HepG2 (cell line): ENCODE results near the gene ANKRD60. TPM values are rescaled to one million over a fixed set of nuclear protein-coding genes. Genes with fewer than 3 reads are reported as not detected.

ENCODE experiments used
- ATF7 ChIP-seq, 2 experiments: fragments of 450-650 bp in 1 of 2; sonication (generic) in 1 of 2; formaldehyde crosslinking in 1 of 2; IDR thresholded peaks; 2 replicates each; pipeline versions ENCODE4 v1.4.0 to v1.6.1; 2016 to 2020; ENCODE audit warnings: antibody characterized with exemption in 1 of 2, mild to moderate bottlenecking in 1 of 2, missing genetic modification reagents in 1 of 2
- BRD4 ChIP-seq: sonication (generic); formaldehyde crosslinking; IDR thresholded peaks from 2 replicates; pipeline ENCODE4 v1.4.0; 2020; ENCODE audit warnings: missing genetic modification reagents
- CREB1 ChIP-seq, 2 experiments: fragments of 450-650 bp in 1 of 2; IDR thresholded peaks; 2 replicates each; pipeline ENCODE4 v1.6.1; 2016 to 2017; ENCODE audit warnings: control low read depth in 1 of 2, mild to moderate bottlenecking in 1 of 2, missing compliant biosample characterization in 1 of 2, missing genetic modification characterization in 1 of 2
- FOXP4 ChIP-seq: sonication (generic); formaldehyde crosslinking; IDR thresholded peaks from 2 replicates; pipeline ENCODE4 v1.4.0; 2020; ENCODE audit warnings: missing genetic modification reagents
- GATAD2A ChIP-seq: IDR thresholded peaks from 2 replicates; pipeline ENCODE4 v1.6.1; 2016
- HMG20B ChIP-seq: conservative IDR thresholded peaks from 2 replicates; pipeline ENCODE4 v1.6.1; 2016; ENCODE audit warnings: missing genetic modification reagents, missing compliant biosample characterization
- ISL2 ChIP-seq: sonication (generic); formaldehyde crosslinking; IDR thresholded peaks from 2 replicates; pipeline ENCODE4 v1.5.0; 2020; ENCODE audit warnings: missing genetic modification reagents
- KDM6A ChIP-seq: IDR thresholded peaks from 2 replicates; pipeline ENCODE4 v1.6.1; 2016; ENCODE audit warnings: low read depth
- MAFF ChIP-seq: IDR thresholded peaks from 2 replicates; pipeline ENCODE4 v1.6.1; 2011; ENCODE audit warnings: low read depth, low read length, improper control_type of control experiment
- NR2F1 ChIP-seq, 2 experiments: fragments of 450-650 bp in 1 of 2; formaldehyde crosslinking in 1 of 2; IDR thresholded peaks; 2 replicates each; pipeline versions ENCODE4 v1.5.0 to v1.6.1; 2016 to 2020; ENCODE audit warnings: mild to moderate bottlenecking in 1 of 2, missing compliant biosample characterization in 1 of 2, missing genetic modification reagents in 1 of 2, moderate library complexity in 1 of 2
- SAP130 ChIP-seq: IDR thresholded peaks from 2 replicates; pipeline ENCODE4 v1.6.1; 2016; ENCODE audit warnings: low read depth
- SIX1 ChIP-seq: sonication (generic); formaldehyde crosslinking; IDR thresholded peaks from 2 replicates; pipeline ENCODE4 v1.4.0; 2020; ENCODE audit warnings: missing genetic modification reagents, borderline replicate concordance
- SIX4 ChIP-seq: sonication (generic); formaldehyde crosslinking; IDR thresholded peaks from 2 replicates; pipeline ENCODE4 v1.4.0; 2020; ENCODE audit warnings: missing genetic modification reagents
- SOX5 ChIP-seq: IDR thresholded peaks from 2 replicates; pipeline ENCODE4 v1.6.1; 2016; ENCODE audit warnings: borderline replicate concordance
- TCF7 ChIP-seq: sonication (generic); IDR thresholded peaks from 2 replicates; pipeline ENCODE4 v1.6.1; 2016; ENCODE audit warnings: antibody characterized with exemption, low read depth
- YEATS2 ChIP-seq: sonication (generic); formaldehyde crosslinking; IDR thresholded peaks from 2 replicates; pipeline ENCODE4 v1.4.0; 2020; ENCODE audit warnings: missing genetic modification reagents, borderline replicate concordance
- ZGPAT ChIP-seq: IDR thresholded peaks from 2 replicates; pipeline ENCODE4 v1.6.1; 2016; ENCODE audit warnings: mild to moderate bottlenecking
- ZNF12 ChIP-seq: sonication (generic); formaldehyde crosslinking; IDR thresholded peaks from 2 replicates; pipeline ENCODE4 v1.5.0; 2020; ENCODE audit warnings: missing genetic modification reagents
- ZNF329 ChIP-seq: sonication (generic); formaldehyde crosslinking; IDR thresholded peaks from 2 replicates; pipeline ENCODE4 v1.9.0; 2021; ENCODE audit warnings: low read depth, mild to moderate bottlenecking, missing genetic modification reagents
- ZNF775 ChIP-seq: sonication (generic); formaldehyde crosslinking; IDR thresholded peaks from 2 replicates; pipeline ENCODE4 v1.4.0; 2020; ENCODE audit warnings: missing genetic modification reagents, mild to moderate bottlenecking, moderate library complexity, borderline replicate concordance
- ZNF792 ChIP-seq: IDR thresholded peaks from 2 replicates; pipeline ENCODE4 v1.6.1; 2016
- polyA plus RNA-seq, 8 experiments: library from polyadenylated mRNA; depleted of rRNA in 3 of 8; stranded (reverse) in 7 of 8; unstranded in 1 of 8; fragments of >200 nt; fragmentation: Illumina TruSeq in 4 of 8; extraction: Trizol in 4 of 8; gene quantifications; 2 replicates each; pipeline versions ENCODE4 v1.2.1 to v1.2.3, GENCODE V29; 2011 to 2016; ENCODE audit warnings: low read depth in 4 of 8, missing spikeins in 1 of 8, mixed read lengths in 1 of 8; ENCODE audit not compliant: insufficient read depth in 1 of 8
- total RNA-seq, 5 experiments: library from RNA; depleted of rRNA; stranded (reverse); fragments of >200 nt; fragmentation: Illumina TruSeq; extraction: Trizol; gene quantifications; 2 replicates each; pipeline ENCODE4 v1.2.3, GENCODE V29; 2016; ENCODE audit warnings: low read depth in 1 of 5
- TF ChIP-seq, protein P1 (sequence below), 2 experiments: sonication (generic) in 1 of 2; formaldehyde crosslinking in 1 of 2; IDR thresholded peaks; 2 replicates each; pipeline versions ENCODE4 v1.4.0 to v1.6.1; 2016 to 2020; ENCODE audit warnings: borderline replicate concordance in 1 of 2, low read depth in 1 of 2, mild to moderate bottlenecking in 1 of 2, missing genetic modification reagents in 1 of 2

The ANKRD60 gene
- total and polyA plus RNA-seq, 2 of the 13 experiments (the other 11 are each of a cell fraction or from before 2014, with no cell fraction given), result not detected

DNA sequence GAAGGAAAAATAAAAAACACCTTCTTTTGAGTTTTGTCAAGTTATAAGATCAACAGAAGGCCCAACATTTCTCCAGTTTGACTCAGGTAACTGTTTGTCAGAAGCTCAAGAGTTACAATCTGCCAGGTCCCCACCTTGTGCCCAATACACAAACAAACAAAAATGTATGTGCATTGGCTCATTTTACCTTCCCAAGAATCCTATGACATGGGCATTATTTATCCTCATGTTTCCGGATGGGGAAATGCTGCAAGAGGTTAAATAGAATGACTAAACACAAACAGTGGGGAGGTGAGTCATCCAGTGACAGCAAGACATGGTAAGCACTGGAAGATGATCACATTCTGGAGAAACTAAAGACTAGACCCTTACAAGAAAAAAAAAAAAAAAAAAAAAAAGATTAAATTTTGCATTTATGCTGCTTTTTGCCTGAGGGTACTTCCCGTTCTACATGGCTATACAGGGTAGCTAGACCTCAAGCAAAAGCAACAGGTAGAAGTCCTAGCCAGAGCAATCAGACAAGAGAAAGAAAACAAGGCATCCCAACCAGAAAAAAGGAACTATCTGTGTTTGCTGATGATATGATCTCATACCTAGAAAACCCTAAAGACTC is 23.6 kb upstream of the ANKRD60 start (continued):
- peak; percentile 43; the same call in 1 of the 2 replicates for TF ChIP-seq ZNF792 (CRISPR knock-in tag)
- no peak for TF ChIP-seq ZNF775 (CRISPR knock-in tag)
- 0 out of 2 replicates have a peak, but pooled peaks have one; percentile 41 for TF ChIP-seq HMG20B (CRISPR knock-in tag)
- no peak for TF ChIP-seq KDM6A (CRISPR knock-in tag)
- TF ChIP-seq MAFF, result peak; percentile 60
- TF ChIP-seq SAP130, result peak; percentile 73
- 0 out of 2 replicates have a peak, but pooled peaks have one; percentile 42 for TF ChIP-seq ZGPAT (CRISPR knock-in tag)
- no peak for TF ChIP-seq BRD4 (CRISPR knock-in tag)
- peak; percentile 61; the same call in 1 of the 2 replicates for TF ChIP-seq ZNF12 (CRISPR knock-in tag)
- TF ChIP-seq SIX1, result peak; percentile 36; the same call in 1 of the 2 replicates
- TF ChIP-seq GATAD2A (CRISPR knock-in tag), result peak; percentile 88
- no peak for TF ChIP-seq ISL2 (CRISPR knock-in tag)
- peak; percentile 60; the same call in 1 of the 2 replicates for TF ChIP-seq SOX5 (CRISPR knock-in tag)
- TF ChIP-seq NR2F1 (CRISPR knock-in tag; IDR thresholded peaks at IDR 0.05), result 0 out of 4 replicates have a peak, but pooled peaks of 1 of the 2 experiments have one; percentile 26
- TF ChIP-seq YEATS2 (CRISPR knock-in tag), result peak; percentile 60; the same call in 1 of the 2 replicates
- no peak for TF ChIP-seq ZNF329
- peak; percentile 25; the same call in 1 of the 2 replicates for TF ChIP-seq TCF7
- TF ChIP-seq SIX4, result peak; percentile 26; the same call in 1 of the 2 replicates
- TF ChIP-seq, protein P1, sequence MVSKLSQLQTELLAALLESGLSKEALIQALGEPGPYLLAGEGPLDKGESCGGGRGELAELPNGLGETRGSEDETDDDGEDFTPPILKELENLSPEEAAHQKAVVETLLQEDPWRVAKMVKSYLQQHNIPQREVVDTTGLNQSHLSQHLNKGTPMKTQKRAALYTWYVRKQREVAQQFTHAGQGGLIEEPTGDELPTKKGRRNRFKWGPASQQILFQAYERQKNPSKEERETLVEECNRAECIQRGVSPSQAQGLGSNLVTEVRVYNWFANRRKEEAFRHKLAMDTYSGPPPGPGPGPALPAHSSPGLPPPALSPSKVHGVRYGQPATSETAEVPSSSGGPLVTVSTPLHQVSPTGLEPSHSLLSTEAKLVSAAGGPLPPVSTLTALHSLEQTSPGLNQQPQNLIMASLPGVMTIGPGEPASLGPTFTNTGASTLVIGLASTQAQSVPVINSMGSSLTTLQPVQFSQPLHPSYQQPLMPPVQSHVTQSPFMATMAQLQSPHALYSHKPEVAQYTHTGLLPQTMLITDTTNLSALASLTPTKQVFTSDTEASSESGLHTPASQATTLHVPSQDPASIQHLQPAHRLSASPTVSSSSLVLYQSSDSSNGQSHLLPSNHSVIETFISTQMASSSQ (IDR thresholded peaks at IDR 0.05; ENCODE audit: low read depth), result 0 out of 2 replicates have a peak, but pooled peaks have one; percentile 21
- TF ChIP-seq, protein P1 (CRISPR knock-in tag; IDR thresholded peaks at IDR 0.05; ENCODE audit: borderline replicate concordance), result no peak
- TF ChIP-seq ATF7 (IDR thresholded peaks at IDR 0.05), result peak; percentile 7; the same call in 1 of the 2 replicates
- TF ChIP-seq ATF7 (CRISPR knock-in tag; IDR thresholded peaks at IDR 0.05), result no peak
- TF ChIP-seq FOXP4 (CRISPR knock-in tag), result peak; percentile 70
- peak; percentile 58 for TF ChIP-seq CREB1 (IDR thresholded peaks at IDR 0.05)
- 0 out of 2 replicates have a peak, but pooled peaks have one; percentile 23 for TF ChIP-seq CREB1 (CRISPR knock-in tag; IDR thresholded peaks at IDR 0.05)
